Chondrocyte (in vitro differentiated cells): ENCODE data around the gene EFHD2. TPM values are rescaled to one million over a fixed set of nuclear protein-coding genes. Genes with fewer than 3 reads are reported as not detected.

Source experiments
- DNase-seq: peaks from one replicate; pipeline ENCODE4 v3.0.0; 2021; ENCODE audit warnings: mixed read lengths, low spot score
- H3K27ac Mint-ChIP-seq: one replicate; pipeline ENCODE4 v1.8.0; 2021; ENCODE audit warnings: mild to moderate bottlenecking, moderate library complexity, mixed read lengths; ENCODE audit not compliant: unreplicated experiment
- H3K27me3 Mint-ChIP-seq: 2 replicates; pipeline ENCODE4 v1.8.0; 2021; ENCODE audit warnings: low read depth, mixed read lengths
- H3K36me3 Mint-ChIP-seq: 2 replicates; pipeline ENCODE4 v1.8.0; 2021; ENCODE audit warnings: low read depth, mixed read lengths
- H3K4me1 Mint-ChIP-seq: 2 replicates; pipeline ENCODE4 v1.8.0; 2021; ENCODE audit warnings: low read depth, mild to moderate bottlenecking, mixed read lengths
- H3K4me3 Mint-ChIP-seq: one replicate; pipeline ENCODE4 v1.8.0; 2021; ENCODE audit warnings: mild to moderate bottlenecking, moderate library complexity, mixed read lengths; ENCODE audit not compliant: unreplicated experiment
- H3K9me3 Mint-ChIP-seq: 2 replicates; pipeline ENCODE4 v1.8.0; 2021; ENCODE audit warnings: low read depth, mixed read lengths
- CTCF ChIP-seq: fragments of 200-600 bp; sonication (generic); IDR thresholded peaks from 2 replicates; pipeline ENCODE4 v1.5.0; 2021; ENCODE audit warnings: antibody characterized with exemption, mild to moderate bottlenecking, moderate library complexity
- long read RNA-seq: library from polyadenylated mRNA; stranded (forward); transcript quantifications from one replicate; pipeline ENCODE4 v2.0.0, GENCODE V29; 2021
- total RNA-seq: library from RNA; stranded (reverse); gene quantifications from 3 replicates; pipeline ENCODE4 v1.2.1, GENCODE V29; 2021

EFHD2 gene
- 7.9 to 10.4 TPM (median 9.6 TPM) in 3 replicates for total RNA-seq
- long read RNA-seq, transcript EFHD2-201 (4 exons, 2,419 nt) = major isoform, 30 of 35 reads
- long read RNA-seq, partial matches to known transcripts = 2 of 35 reads
- long read RNA-seq, other reads (novel, unspliced or antisense) = 3 of 35 reads

DNA sequence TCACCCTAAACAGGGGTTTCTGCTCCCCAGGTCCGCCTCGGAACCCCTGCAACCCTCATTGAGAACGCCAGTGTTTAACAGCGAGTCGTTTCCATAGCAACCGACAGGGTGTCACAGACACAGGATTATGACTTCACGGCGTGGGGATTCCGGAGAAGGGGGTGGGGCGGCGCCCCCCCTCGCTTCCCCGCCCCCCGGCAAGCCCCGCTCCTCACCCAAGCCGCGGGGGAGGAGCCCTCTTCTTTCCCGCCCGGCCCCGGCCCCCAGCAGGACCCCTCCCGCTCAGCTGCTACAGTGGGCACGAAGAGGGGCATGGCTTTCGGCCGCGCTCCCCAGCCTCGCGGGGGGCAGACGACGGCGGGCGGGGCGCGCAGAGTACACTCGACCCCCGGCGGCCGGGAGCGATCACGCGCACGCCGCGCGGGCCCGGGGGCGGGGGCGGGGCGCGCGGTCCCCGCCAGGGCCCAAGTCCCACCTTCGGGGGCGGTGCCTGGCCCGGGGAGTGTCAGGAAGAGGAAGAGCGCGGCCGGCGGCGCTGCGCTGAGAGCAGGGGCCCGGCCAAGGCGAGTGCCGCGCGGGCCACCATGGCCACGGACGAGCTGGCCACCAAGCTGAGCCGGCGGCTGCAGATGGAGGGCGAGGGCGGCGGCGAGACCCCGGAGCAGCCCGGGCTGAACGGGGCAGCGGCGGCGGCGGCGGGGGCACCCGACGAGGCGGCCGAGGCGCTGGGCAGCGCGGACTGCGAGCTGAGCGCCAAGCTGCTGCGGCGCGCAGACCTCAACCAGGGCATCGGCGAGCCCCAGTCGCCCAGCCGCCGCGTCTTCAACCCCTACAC, at the start of gene EFHD2:
Gene EFHD2, plus strand, starts transcription at position 501 of the 835 bp plus-strand sequence. Its CDS starts 84 bp downstream, at position 585.
- Mint-ChIP-seq H3K9me3 (no peaks in the 10 kb centered on the region), H3K4me3 (peak within 1 kb of the TSS; percentile 73), H3K4me1 (peaks cover 26% of the 10 kb centered on the region), H3K27ac (peak within 1 kb of the TSS; percentile 91), H3K36me3 (no peaks in the 10 kb centered on the region), H3K27me3 (peaks cover 2% of the 10 kb centered on the region)
- no peak for DNase-seq
- peak; percentile 22 for TF ChIP-seq CTCF

GRCh38 chr1:15360700-15361099, 49.0 kb upstream of the EFHD2 start:
- Mint-ChIP-seq H3K9me3 (no peaks in the 10 kb centered on the region), H3K27ac (no peak overlapping the region), H3K4me1 (peaks cover 11% of the 10 kb centered on the region), H3K36me3 (no peaks in the 10 kb centered on the region), H3K4me3 (no peak overlapping the region), H3K27me3 (peaks cover 8% of the 10 kb centered on the region)
- DNase-seq = no peak
- no peak for TF ChIP-seq CTCF

GRCh38 chr1:15362096-15362736, 47.5 kb upstream of the EFHD2 start:
- no peaks in the 10 kb centered on the region for H3K4me1 Mint-ChIP-seq

DNA sequence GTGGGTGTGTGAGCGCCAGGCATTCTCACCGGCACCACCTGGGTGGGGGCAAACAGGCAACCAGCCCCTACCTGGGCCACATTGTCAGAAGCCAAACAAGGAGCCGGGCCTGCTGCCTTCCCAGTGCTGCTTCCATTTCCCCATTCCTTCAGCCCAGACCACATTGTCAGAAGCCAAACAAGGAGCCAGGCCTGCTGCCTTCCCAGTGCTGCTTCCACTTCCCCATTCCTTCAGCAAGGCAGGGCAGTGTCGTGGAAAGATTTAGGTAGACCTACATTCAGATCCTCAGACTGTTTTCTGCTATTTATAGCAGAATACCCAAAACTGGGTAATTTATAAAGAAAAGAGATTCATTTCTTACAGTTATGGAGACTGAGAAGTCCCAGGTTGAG, 47.0 kb upstream of the EFHD2 start:
- DNase-seq = no peak
- Mint-ChIP-seq H3K4me3 (no peak overlapping the region), H3K9me3 (no peaks in the 10 kb centered on the region), H3K4me1 (no peaks in the 10 kb centered on the region), H3K27ac (no peak overlapping the region), H3K36me3 (no peaks in the 10 kb centered on the region), H3K27me3 (peaks cover 10% of the 10 kb centered on the region)
- TF ChIP-seq CTCF = no peak

More at GRCh38 chr1:15362096-15362736, 47.5 kb upstream of the EFHD2 start:
- DNase-seq = no peak
- Mint-ChIP-seq H3K27me3 (peaks cover 10% of the 10 kb centered on the region), H3K4me3 (no peak overlapping the region), H3K36me3 (no peaks in the 10 kb centered on the region), H3K27ac (no peak overlapping the region), H3K9me3 (no peaks in the 10 kb centered on the region)
- TF ChIP-seq CTCF = no peak

DNA sequence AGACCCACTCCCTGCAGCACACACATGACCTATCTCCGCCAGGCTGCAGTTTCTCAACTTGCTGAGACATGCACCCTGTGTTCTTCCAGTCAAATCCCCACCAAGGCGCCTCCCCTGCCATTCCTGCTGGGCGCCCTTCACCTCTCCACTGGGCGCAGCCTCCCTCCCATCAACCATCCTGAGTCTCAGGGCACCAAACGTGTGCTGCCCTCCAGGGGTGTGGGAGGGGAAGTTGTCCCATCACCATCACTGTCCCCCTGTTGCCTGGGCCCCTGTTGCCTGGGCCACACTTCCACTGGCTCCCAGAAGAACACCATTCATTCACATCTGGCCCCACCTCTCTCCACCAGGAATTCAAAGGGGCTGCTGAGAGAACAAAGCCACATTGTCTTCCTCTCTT, 44.9 kb upstream of the EFHD2 start:
- H3K4me3 Mint-ChIP-seq = no peak overlapping the region
- no peaks in the 10 kb centered on the region for H3K36me3 Mint-ChIP-seq
- H3K27ac Mint-ChIP-seq = no peak overlapping the region

More for the DNA sequence above, 44.9 kb upstream of the EFHD2 start:
- Mint-ChIP-seq H3K9me3 (no peaks in the 10 kb centered on the region), H3K4me1 (no peaks in the 10 kb centered on the region), H3K27me3 (peaks cover 10% of the 10 kb centered on the region)
- no peak for TF ChIP-seq CTCF
- no peak for DNase-seq
